ENCODE results near the gene NECTIN4. TPM values are rescaled to one million over a fixed set of nuclear protein-coding genes. Genes with fewer than 3 reads are reported as not detected.

Gene NECTIN4
- total and polyA plus RNA-seq, 2 of the 13 experiments (the other 11 are each of a cell fraction or from before 2014, with no cell fraction given) = 5.9 to 12.4 TPM

DNA sequence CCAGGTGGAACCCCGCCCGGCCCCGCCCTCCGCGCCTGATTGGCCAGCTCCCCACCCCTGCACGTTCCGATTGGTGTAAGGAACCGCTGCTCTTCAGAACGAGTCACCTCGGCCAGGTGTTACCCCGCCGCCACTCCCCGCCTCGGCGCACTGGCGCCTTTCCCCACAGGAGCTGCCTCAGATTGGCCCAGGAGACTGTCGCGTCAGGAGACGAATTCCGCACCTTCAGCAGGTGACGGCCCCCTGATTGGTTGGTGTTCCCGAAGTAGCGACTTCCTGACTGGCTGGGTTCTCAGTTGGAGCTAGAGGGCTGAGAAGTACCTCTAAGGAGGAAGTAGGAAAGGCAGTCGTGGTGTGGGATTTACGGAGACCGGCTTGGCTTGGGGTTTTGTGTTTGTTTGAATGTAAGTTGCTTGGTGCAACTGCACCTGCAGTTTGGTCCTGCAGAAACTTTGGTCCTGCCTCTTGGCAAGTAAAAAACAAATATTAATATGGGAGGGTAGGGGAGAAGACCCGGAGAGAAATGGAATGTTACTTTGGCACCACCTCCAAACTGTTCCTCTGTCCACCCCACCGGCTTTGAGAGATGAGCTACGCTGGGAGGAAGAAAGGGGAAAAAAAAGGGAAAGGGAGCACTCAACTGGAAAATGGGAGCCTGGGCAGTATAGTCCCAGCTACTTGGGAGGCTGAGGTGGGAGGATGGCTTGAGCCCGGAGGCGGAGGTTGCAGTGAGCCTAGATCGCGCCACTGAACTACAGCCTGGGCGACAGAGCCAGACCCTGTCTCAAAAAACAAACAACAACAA, 68.0 kb downstream of the NECTIN4 start (continued):
- TF ChIP-seq CREB1 (IDR thresholded peaks at IDR 0.05) (peak; percentile 73), CREB1 (CRISPR knock-in tag; IDR thresholded peaks at IDR 0.05) (peak; percentile 91), HNF4G (IDR thresholded peaks at IDR 0.05; ENCODE audit: borderline replicate concordance, low read depth, low read length) (no peak), HNF4G (CRISPR knock-in tag; IDR thresholded peaks at IDR 0.05; ENCODE audit: borderline replicate concordance, low read depth) (no peak), TFDP1 (CRISPR knock-in tag; IDR thresholded peaks at IDR 0.05; ENCODE audit: borderline replicate concordance) (peak; percentile 92), ADNP (CRISPR knock-in tag; IDR thresholded peaks at IDR 0.05) (0 out of 2 replicates have a peak, but pooled peaks have one; percentile 57), MYC (CRISPR knock-in tag; IDR thresholded peaks at IDR 0.05; ENCODE audit: borderline replicate concordance) (peak; percentile 53), ZNF598 (CRISPR knock-in tag; IDR thresholded peaks at IDR 0.05; ENCODE audit: borderline replicate concordance) (no peak), RORA (CRISPR knock-in tag; IDR thresholded peaks at IDR 0.05) (no peak), TBX2 (CRISPR knock-in tag; IDR thresholded peaks at IDR 0.05; ENCODE audit: borderline replicate concordance) (peak; percentile 85), DR1 (CRISPR knock-in tag; IDR thresholded peaks at IDR 0.05) (0 out of 2 replicates have a peak, but pooled peaks have one; percentile 33), MAZ (IDR thresholded peaks at IDR 0.05; ENCODE audit: borderline replicate concordance, low read depth, low read length) (no peak), MAZ (CRISPR knock-in tag; IDR thresholded peaks at IDR 0.05; ENCODE audit: low read depth) (no peak), ZNF646 (CRISPR knock-in tag; IDR thresholded peaks at IDR 0.05) (no peak), MED1 (CRISPR knock-in tag; IDR thresholded peaks at IDR 0.05) (peak; percentile 46; the same call in 1 of the 2 replicates)
- TF ChIP-seq, protein P1, sequence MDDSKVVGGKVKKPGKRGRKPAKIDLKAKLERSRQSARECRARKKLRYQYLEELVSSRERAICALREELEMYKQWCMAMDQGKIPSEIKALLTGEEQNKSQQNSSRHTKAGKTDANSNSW (CRISPR knock-in tag; IDR thresholded peaks at IDR 0.05; ENCODE audit: borderline replicate concordance) = no peak
- TF ChIP-seq, protein P2, sequence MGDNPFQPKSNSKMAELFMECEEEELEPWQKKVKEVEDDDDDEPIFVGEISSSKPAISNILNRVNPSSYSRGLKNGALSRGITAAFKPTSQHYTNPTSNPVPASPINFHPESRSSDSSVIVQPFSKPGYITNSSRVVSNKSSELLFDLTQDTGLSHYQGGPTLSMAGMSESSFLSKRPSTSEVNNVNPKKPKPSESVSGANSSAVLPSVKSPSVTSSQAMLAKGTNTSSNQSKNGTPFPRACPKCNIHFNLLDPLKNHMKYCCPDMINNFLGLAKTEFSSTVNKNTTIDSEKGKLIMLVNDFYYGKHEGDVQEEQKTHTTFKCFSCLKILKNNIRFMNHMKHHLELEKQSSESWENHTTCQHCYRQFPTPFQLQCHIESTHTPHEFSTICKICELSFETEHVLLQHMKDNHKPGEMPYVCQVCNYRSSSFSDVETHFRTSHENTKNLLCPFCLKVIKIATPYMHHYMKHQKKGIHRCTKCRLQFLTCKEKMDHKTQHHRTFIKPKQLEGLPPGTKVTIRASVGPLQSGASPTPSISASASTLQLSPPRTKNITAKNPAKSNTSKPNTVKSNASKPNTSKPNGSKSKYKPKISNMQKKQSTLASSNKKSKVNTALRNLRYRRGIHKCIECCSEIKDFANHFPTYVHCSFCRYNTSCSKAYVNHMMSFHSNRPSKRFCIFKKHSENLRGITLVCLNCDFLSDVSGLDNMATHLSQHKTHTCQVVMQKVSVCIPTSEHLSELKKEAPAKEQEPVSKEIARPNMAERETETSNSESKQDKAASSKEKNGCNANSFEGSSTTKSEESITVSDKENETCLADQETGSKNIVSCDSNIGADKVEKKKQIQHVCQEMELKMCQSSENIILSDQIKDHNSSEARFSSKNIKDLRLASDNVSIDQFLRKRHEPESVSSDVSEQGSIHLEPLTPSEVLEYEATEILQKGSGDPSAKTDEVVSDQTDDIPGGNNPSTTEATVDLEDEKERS (CRISPR knock-in tag; IDR thresholded peaks at IDR 0.05) = peak; percentile 57; the same call in 1 of the 2 replicates

All from HepG2 (cell line).